BLaER1 treated with 17β-estradiol and CSF1 and Interleukin-3, amounts not matched to agents 10 nM and 100 nM (cell line): Measurements from ENCODE around the gene CEP83.
"Not testable (repeated sequence)": the region's sequence is repeated elsewhere in the genome, so short reads cannot be mapped to it uniquely, and the experiment has no call there.

Experiments used
- H3K27ac ChIP-seq, 11 experiments: shearing (Covaris generic); formaldehyde crosslinking; 2 replicates each; pipeline ENCODE4 v1.8.1; 2022
- H3K27me3 ChIP-seq, 11 experiments: shearing (Covaris generic); formaldehyde crosslinking; 2 replicates each; pipeline ENCODE4 v1.8.1; 2022
- H3K36me3 ChIP-seq, 11 experiments: shearing (Covaris generic); formaldehyde crosslinking; 2 replicates each; pipeline ENCODE4 v1.8.1; 2022
- H3K4me1 ChIP-seq, 10 experiments: shearing (Covaris generic); formaldehyde crosslinking; 2 replicates each; pipeline ENCODE4 v1.8.1; 2022
- H3K4me2 ChIP-seq, 11 experiments: shearing (Covaris generic); formaldehyde crosslinking; 2 replicates each; pipeline ENCODE4 v1.8.1; 2022
- H3K4me3 ChIP-seq, 10 experiments: shearing (Covaris generic); formaldehyde crosslinking; 2 replicates each; pipeline ENCODE4 v1.8.1; 2022
- H3K9ac ChIP-seq, 11 experiments: shearing (Covaris generic); formaldehyde crosslinking; 2 replicates each; pipeline ENCODE4 v1.8.1; 2022
- H3K9me3 ChIP-seq, 11 experiments: shearing (Covaris generic); formaldehyde crosslinking; replicated peaks in 1 of 11; 2 replicates each; pipeline ENCODE4 v1.8.1; 2022
- H4K20me1 ChIP-seq, 11 experiments: shearing (Covaris generic); formaldehyde crosslinking; 2 replicates each; pipeline ENCODE4 v1.8.1; 2022
- Cebpa-rat ChIP-seq, 11 experiments: shearing (Covaris generic); IDR thresholded peaks; 2 replicates each; pipeline ENCODE4 v1.8.1; 2022

Gene CEP83

GRCh38 chr12:94426049-94426448 lies 33.6 kb downstream of the CEP83 start:
- Histone ChIP-seq H3K9ac (no peak overlapping the region), H3K27ac (no peak overlapping the region)

GRCh38 chr12:94424830-94425229 lies 34.8 kb downstream of the CEP83 start:
- not testable (repeated sequence) for H3K4me2 ChIP-seq, H3K27me3 ChIP-seq, H3K27ac ChIP-seq, H3K9ac ChIP-seq, H4K20me1 ChIP-seq
- H3K4me3 ChIP-seq = peak overlapping the region in 2 of 10 experiments; percentile 16 to 38; a peak in 1 of 20 replicates
- peaks cover 0 to 23% (median 15%) of the 10 kb centered on the region in 10 experiments; a peak in 12 of 20 replicates for H3K4me1 ChIP-seq
- H3K36me3 ChIP-seq = peaks cover 18 to 60% (median 40%) of the 10 kb centered on the region in 11 experiments; a peak in 21 of 22 replicates
- peaks cover 67 to 77% (median 73%) of the 10 kb centered on the region in 11 experiments for H3K9me3 ChIP-seq

More at GRCh38 chr12:94426049-94426448, 33.6 kb downstream of the CEP83 start:
- H3K9me3 ChIP-seq = peaks cover 72 to 79% (median 76%) of the 10 kb centered on the region in 11 experiments
- H3K36me3 ChIP-seq = peaks cover 18 to 68% (median 50%) of the 10 kb centered on the region in 11 experiments; a peak in 21 of 22 replicates
- H3K27me3 ChIP-seq = no peaks in the 10 kb centered on the region
- TF ChIP-seq Cebpa-rat (IDR thresholded peaks at IDR 0.05) = no peak
- H4K20me1 ChIP-seq = peaks cover 0 to 8% (median 0%) of the 10 kb centered on the region in 11 experiments; a peak in 1 of 22 replicates
- peaks cover 0 to 23% (median 15%) of the 10 kb centered on the region in 10 experiments; a peak in 12 of 20 replicates for H3K4me1 ChIP-seq
- H3K4me2 ChIP-seq = no peak overlapping the region
- no peak overlapping the region for H3K4me3 ChIP-seq

- no peak for TF ChIP-seq Cebpa-rat (IDR thresholded peaks at IDR 0.05)
- Histone ChIP-seq H3K4me3 (0 out of 20 replicates have a peak overlapping the region, but pooled peaks of 1 of the 10 experiments have one; percentile 8), H3K36me3 (peaks cover 18 to 66% (median 38%) of the 10 kb centered on the region in 11 experiments; a peak in 21 of 22 replicates), H3K4me1 (peaks cover 0 to under 1% (median 0%) of the 10 kb centered on the region in 10 experiments; a peak in 1 of 20 replicates), H3K9me3 (peaks cover 73 to 89% (median 82%) of the 10 kb centered on the region in 11 experiments), H4K20me1 (peaks cover 0 to under 1% (median 0%) of the 10 kb centered on the region in 11 experiments; a peak in 1 of 22 replicates), H3K9ac (no peak overlapping the region), H3K27ac (no peak overlapping the region), H3K4me2 (no peak overlapping the region), H3K27me3 (no peaks in the 10 kb centered on the region)
These were observed 37.6 kb downstream of the CEP83 start for GRCh38 chr12:94421868-94422740.

GRCh38 chr12:94418517-94418916 lies 41.1 kb downstream of the CEP83 start:
- Histone ChIP-seq H3K4me2 (no peak overlapping the region), H3K36me3 (peaks cover 8 to 41% (median 24%) of the 10 kb centered on the region in 11 experiments; a peak in 21 of 22 replicates), H3K9ac (no peak overlapping the region), H3K27me3 (no peaks in the 10 kb centered on the region), H3K4me3 (no peak overlapping the region), H3K9me3 (peaks cover 48 to 67% (median 56%) of the 10 kb centered on the region in 11 experiments), H3K27ac (no peak overlapping the region), H3K4me1 (no peaks in the 10 kb centered on the region), H4K20me1 (no peaks in the 10 kb centered on the region)
- TF ChIP-seq Cebpa-rat (IDR thresholded peaks at IDR 0.05) = peak in 2 of 11 experiments; percentile 43 to 72; a peak in 2 of 22 replicates

GRCh38 chr12:94416613-94417012 lies 43.1 kb downstream of the CEP83 start:
- no peak for TF ChIP-seq Cebpa-rat (IDR thresholded peaks at IDR 0.05)
- H3K4me3 ChIP-seq = no peak overlapping the region
- H3K9ac ChIP-seq = no peak overlapping the region

GRCh38 chr12:94415066-94415465 lies 44.6 kb downstream of the CEP83 start:
- Histone ChIP-seq H3K4me2 (no peak overlapping the region), H3K36me3 (peaks cover 0 to 23% (median 6%) of the 10 kb centered on the region in 11 experiments; a peak in 10 of 22 replicates), H3K27me3 (no peaks in the 10 kb centered on the region), H3K4me1 (no peaks in the 10 kb centered on the region), H4K20me1 (no peaks in the 10 kb centered on the region), H3K9ac (no peak overlapping the region), H3K4me3 (no peak overlapping the region), H3K9me3 (peaks cover 18 to 32% (median 23%) of the 10 kb centered on the region in 11 experiments), H3K27ac (no peak overlapping the region)
- no peak for TF ChIP-seq Cebpa-rat (IDR thresholded peaks at IDR 0.05)

More at GRCh38 chr12:94416613-94417012, 43.1 kb downstream of the CEP83 start:
- Histone ChIP-seq H3K4me1 (no peaks in the 10 kb centered on the region), H3K4me2 (no peak overlapping the region), H3K27me3 (no peaks in the 10 kb centered on the region), H3K36me3 (peaks cover 0 to 32% (median 7%) of the 10 kb centered on the region in 11 experiments; a peak in 12 of 22 replicates), H3K9me3 (peaks cover 29 to 48% (median 37%) of the 10 kb centered on the region in 11 experiments), H3K27ac (no peak overlapping the region), H4K20me1 (no peaks in the 10 kb centered on the region)

GRCh38 chr12:94405413-94406116 lies 54.1 kb downstream of the CEP83 start:
- Histone ChIP-seq H3K36me3 (peaks cover 18 to 38% (median 22%) of the 10 kb centered on the region in 11 experiments), H3K9ac (no peak overlapping the region), H3K27me3 (no peaks in the 10 kb centered on the region), H3K4me1 (no peaks in the 10 kb centered on the region), H3K9me3 (peaks cover 0 to 21% (median 9%) of the 10 kb centered on the region in 11 experiments; a peak in 13 of 22 replicates), H3K27ac (no peak overlapping the region), H3K4me2 (no peak overlapping the region), H4K20me1 (no peaks in the 10 kb centered on the region), H3K4me3 (no peak overlapping the region)
- no peak for TF ChIP-seq Cebpa-rat (IDR thresholded peaks at IDR 0.05)

GRCh38 chr12:94404854-94405253 lies 54.8 kb downstream of the CEP83 start:
- no peak overlapping the region for H3K4me3 ChIP-seq
- no peaks in the 10 kb centered on the region for H3K27me3 ChIP-seq
- no peak overlapping the region for H3K27ac ChIP-seq
- H3K9me3 ChIP-seq = peaks cover 7 to 28% (median 16%) of the 10 kb centered on the region in 11 experiments
- no peak for TF ChIP-seq Cebpa-rat (IDR thresholded peaks at IDR 0.05)
- no peaks in the 10 kb centered on the region for H4K20me1 ChIP-seq
- peaks cover 21 to 38% (median 29%) of the 10 kb centered on the region in 11 experiments for H3K36me3 ChIP-seq
- no peak overlapping the region for H3K9ac ChIP-seq
- no peak overlapping the region for H3K4me2 ChIP-seq
- no peaks in the 10 kb centered on the region for H3K4me1 ChIP-seq

GRCh38 chr12:94401326-94401725 lies 58.3 kb downstream of the CEP83 start:
- Histone ChIP-seq H3K4me1 (no peaks in the 10 kb centered on the region), H3K27ac (no peak overlapping the region), H4K20me1 (no peaks in the 10 kb centered on the region), H3K4me2 (no peak overlapping the region), H3K4me3 (no peak overlapping the region), H3K36me3 (peaks cover 42 to 64% (median 52%) of the 10 kb centered on the region in 11 experiments), H3K27me3 (no peaks in the 10 kb centered on the region), H3K9ac (no peak overlapping the region), H3K9me3 (peaks cover 30 to 52% (median 43%) of the 10 kb centered on the region in 11 experiments)
- no peak for TF ChIP-seq Cebpa-rat (IDR thresholded peaks at IDR 0.05)

- peaks cover 36 to 59% (median 50%) of the 10 kb centered on the region in 11 experiments for H3K9me3 ChIP-seq
- not testable (repeated sequence) for H3K27ac ChIP-seq, H4K20me1 ChIP-seq, H3K9ac ChIP-seq, H3K4me1 ChIP-seq, H3K4me2 ChIP-seq, H3K27me3 ChIP-seq
- H3K36me3 ChIP-seq = peaks cover 42 to 69% (median 53%) of the 10 kb centered on the region in 11 experiments
- H3K4me3 ChIP-seq = peak overlapping the region in 1 of 10 experiments; percentile 24; a peak in 1 of 20 replicates
These were observed 61.0 kb downstream of the CEP83 start for GRCh38 chr12:94398685-94399084.
